ENCODE results near the gene PHF12. TPM values are rescaled to one million over a fixed set of nuclear protein-coding genes. Genes with fewer than 3 reads are reported as not detected.

PHF12 gene
- total RNA-seq, 1 donor from 2014 or later = 33.6 TPM

DNA sequence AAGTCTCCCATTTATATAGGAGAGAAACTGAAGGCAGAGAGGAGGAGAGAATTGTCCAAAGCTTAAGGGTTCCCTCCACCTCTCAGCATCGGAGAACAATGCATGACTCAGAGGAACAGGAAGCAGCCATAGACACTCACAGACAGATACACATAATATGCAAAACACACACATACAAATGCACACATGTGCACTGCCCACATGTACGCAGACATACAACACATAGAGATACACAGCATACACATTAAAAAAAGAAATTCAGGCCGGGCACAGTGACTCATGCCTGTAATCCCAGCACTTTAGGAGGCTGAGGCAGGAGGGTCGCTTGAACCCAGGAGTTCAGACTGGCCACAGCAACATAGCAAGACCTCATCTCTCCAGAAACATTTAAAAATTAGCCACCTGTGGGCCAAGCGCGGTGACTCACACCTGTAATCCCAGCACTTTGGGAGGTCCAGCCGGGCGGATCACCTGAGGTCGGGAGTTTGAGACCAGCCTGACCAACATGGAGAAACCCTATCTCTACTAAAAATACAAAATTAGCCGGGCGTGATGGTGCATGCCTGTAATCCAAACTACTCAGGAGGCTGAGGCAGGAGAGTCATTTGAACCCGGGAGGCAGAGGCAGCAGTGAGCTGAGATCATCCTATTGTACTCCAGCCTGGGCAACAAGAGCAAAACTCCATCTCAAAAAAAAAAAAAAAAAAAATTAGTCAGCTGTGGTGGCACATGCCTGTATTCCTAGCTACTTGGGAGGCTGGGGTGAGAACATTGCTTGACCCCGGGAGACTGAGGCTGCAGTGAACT lies 85.2 kb downstream of the PHF12 start:
- H3K27me3 Mint-ChIP-seq (ENCODE audit: low read depth) = no peaks in the 10 kb centered on the region
- H3K9me3 Mint-ChIP-seq (ENCODE audit: low read depth) = no peaks in the 10 kb centered on the region
- H3K36me3 Mint-ChIP-seq (ENCODE audit: low read depth) = no peaks in the 10 kb centered on the region
- H3K4me3 Mint-ChIP-seq (ENCODE audit: unreplicated experiment) = no peak overlapping the region
- H3K4me1 Mint-ChIP-seq (ENCODE audit: low read depth) = no peaks in the 10 kb centered on the region
- DNase-seq (ENCODE audit: low spot score) = no peak
- no peak overlapping the region for H3K27ac Mint-ChIP-seq (ENCODE audit: unreplicated experiment)
- no peak for TF ChIP-seq CTCF (IDR thresholded peaks at IDR 0.05)

- no peaks in the 10 kb centered on the region for H3K27me3 Mint-ChIP-seq (ENCODE audit: low read depth)
- H3K4me3 Mint-ChIP-seq (ENCODE audit: unreplicated experiment) = no peak overlapping the region
- no peak for TF ChIP-seq CTCF (IDR thresholded peaks at IDR 0.05)
- peaks cover 3% of the 10 kb centered on the region for H3K36me3 Mint-ChIP-seq (ENCODE audit: low read depth)
- no peaks in the 10 kb centered on the region for H3K4me1 Mint-ChIP-seq (ENCODE audit: low read depth)
- DNase-seq (ENCODE audit: low spot score) = no peak
- H3K27ac Mint-ChIP-seq (ENCODE audit: unreplicated experiment) = no peak overlapping the region
- no peaks in the 10 kb centered on the region for H3K9me3 Mint-ChIP-seq (ENCODE audit: low read depth)
Observed at GRCh38 chr17:28864991-28865849, 86.1 kb downstream of the PHF12 start.

DNA sequence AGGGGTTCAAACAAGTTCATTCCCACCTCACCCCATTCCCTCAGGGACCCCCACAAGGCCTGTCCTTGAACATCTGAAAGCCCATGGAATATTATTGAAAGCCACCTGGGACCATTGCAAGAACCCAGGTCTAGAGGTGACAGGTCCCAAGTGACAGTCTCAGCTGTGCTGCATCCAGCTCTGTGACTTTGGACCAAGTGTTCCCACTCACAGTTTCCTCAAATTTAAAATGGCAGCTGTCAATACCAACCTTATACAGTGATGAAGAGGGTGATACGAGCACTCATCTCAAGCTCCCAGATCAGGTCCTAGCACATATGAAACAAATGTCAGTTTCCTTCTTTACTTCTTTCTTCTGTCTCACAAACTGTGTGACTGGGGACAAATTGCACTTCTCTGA lies 87.4 kb downstream of the PHF12 start:
- Mint-ChIP-seq H3K4me3 (ENCODE audit: unreplicated experiment) (no peak overlapping the region), H3K27me3 (ENCODE audit: low read depth) (no peaks in the 10 kb centered on the region), H3K36me3 (ENCODE audit: low read depth) (peaks cover 6% of the 10 kb centered on the region), H3K4me1 (ENCODE audit: low read depth) (no peaks in the 10 kb centered on the region), H3K27ac (ENCODE audit: unreplicated experiment) (no peak overlapping the region), H3K9me3 (ENCODE audit: low read depth) (no peaks in the 10 kb centered on the region)
- TF ChIP-seq CTCF (IDR thresholded peaks at IDR 0.05) = no peak
- no peak for DNase-seq (ENCODE audit: low spot score)

DNA sequence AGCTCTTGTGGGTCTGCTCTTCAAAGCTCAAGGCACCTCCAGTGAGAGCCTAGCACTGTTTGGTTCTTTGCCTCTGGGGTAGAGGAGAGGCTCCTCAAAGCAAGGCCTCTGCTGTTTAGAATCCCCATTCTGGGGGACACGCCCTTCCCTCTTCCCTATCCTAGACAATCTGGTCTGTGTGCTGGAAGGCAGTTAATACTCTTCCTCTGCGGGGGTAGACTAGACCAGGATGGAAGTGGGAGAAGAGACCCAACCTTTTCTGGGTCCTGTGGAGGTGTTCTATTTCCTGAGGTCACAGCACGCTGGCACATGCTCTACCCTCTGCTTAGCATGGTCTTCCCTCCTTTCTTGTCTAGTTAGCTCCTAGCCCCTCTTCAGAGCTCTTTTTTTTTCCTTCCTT lies 88.8 kb downstream of the PHF12 start:
- no peaks in the 10 kb centered on the region for H3K4me1 Mint-ChIP-seq (ENCODE audit: low read depth)
- H3K36me3 Mint-ChIP-seq (ENCODE audit: low read depth) = peaks cover 17% of the 10 kb centered on the region
- DNase-seq (ENCODE audit: low spot score) = no peak
- no peak overlapping the region for H3K4me3 Mint-ChIP-seq (ENCODE audit: unreplicated experiment)
- no peaks in the 10 kb centered on the region for H3K9me3 Mint-ChIP-seq (ENCODE audit: low read depth)
- no peaks in the 10 kb centered on the region for H3K27me3 Mint-ChIP-seq (ENCODE audit: low read depth)
- TF ChIP-seq CTCF (IDR thresholded peaks at IDR 0.05) = no peak
- no peak overlapping the region for H3K27ac Mint-ChIP-seq (ENCODE audit: unreplicated experiment)

DNA sequence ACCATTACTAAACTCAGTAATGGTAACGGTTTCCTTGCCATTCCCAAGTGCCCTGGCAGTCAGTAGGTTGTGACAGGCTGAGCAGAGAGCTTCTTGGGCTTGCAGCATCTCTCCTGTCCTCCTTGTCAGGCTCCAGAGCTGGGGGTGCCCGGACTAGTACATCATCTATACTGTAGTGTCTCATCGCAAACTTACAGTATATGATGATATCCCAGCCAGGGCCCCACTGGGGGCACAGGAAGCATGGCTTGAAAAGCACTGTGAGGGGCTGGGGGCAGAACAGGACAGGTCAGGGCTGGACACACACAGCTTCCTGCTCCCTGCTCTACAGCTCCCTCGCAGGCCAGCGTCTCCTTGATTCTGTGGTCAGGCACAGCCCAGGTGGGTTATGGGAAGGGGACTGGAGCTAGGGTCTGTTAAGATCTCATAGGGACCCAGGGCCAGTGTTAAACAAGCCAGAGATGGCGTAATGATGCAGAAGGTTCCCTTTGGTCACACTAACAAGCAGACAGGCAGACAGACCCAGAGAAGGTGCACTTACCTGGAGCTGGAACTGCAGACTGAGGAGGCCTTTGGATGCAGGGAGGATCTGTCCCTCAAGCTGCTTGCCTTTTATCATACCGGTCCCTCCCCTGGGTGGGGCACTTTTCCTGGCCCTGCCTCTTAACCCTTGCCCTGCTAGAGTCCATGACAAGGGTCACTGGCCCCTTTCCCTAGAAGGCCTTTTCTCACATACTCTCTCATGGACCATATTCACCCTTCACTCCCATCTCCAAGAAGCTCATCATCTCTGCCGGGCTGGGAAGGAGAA lies 89.7 kb downstream of the PHF12 start:
- Mint-ChIP-seq H3K4me3 (ENCODE audit: unreplicated experiment) (no peak overlapping the region), H3K36me3 (ENCODE audit: low read depth) (peaks cover 17% of the 10 kb centered on the region), H3K27me3 (ENCODE audit: low read depth) (no peaks in the 10 kb centered on the region), H3K27ac (ENCODE audit: unreplicated experiment) (no peak overlapping the region), H3K9me3 (ENCODE audit: low read depth) (no peaks in the 10 kb centered on the region), H3K4me1 (ENCODE audit: low read depth) (no peaks in the 10 kb centered on the region)
- no peak for DNase-seq (ENCODE audit: low spot score)
- no peak for TF ChIP-seq CTCF (IDR thresholded peaks at IDR 0.05)

All from chondrocyte (in vitro differentiated cells).